Raji (cell line): Measurements from ENCODE around the gene WNT2.

Source experiments
- POLR2A ChIP-seq: IDR thresholded peaks from 2 replicates; pipeline ENCODE4 v1.6.1; 2011; ENCODE audit warnings: low read depth, low read length, control low read depth; ENCODE audit not compliant: insufficient read depth

WNT2 gene

DNA sequence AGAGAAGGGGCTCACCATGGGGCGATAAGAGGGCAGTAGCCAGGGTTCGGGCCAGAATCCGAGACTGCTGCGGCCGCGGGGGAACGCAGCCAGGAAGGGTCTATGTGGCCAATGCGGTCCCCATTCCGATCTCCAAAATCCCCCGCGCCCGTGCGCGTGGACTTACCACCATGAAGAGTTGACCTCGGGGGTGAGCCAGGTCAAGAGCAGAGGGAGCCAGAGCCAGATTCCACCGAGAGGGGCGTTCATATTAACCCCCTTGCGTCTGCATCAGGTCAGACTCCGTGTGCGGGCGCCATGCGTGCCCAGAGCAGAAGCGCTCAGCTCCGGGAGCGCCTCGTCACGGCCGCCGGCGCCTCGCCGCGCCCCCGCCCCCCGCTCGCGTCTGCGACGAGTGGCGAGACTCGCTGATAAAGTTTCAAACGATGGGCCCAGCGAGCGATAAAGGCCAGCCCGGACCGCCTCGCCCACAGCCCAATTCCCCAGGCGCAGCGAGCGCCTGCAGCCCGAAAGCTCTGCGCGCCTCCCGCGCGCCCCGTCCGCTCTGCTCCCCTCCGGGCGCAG is at the start of gene WNT2:
TSS of gene WNT2 (minus strand) at position 318 of the 564 bp plus-strand sequence. CDS start at position 249, 69 bp downstream.
- TF ChIP-seq POLR2A = no peak

DNA sequence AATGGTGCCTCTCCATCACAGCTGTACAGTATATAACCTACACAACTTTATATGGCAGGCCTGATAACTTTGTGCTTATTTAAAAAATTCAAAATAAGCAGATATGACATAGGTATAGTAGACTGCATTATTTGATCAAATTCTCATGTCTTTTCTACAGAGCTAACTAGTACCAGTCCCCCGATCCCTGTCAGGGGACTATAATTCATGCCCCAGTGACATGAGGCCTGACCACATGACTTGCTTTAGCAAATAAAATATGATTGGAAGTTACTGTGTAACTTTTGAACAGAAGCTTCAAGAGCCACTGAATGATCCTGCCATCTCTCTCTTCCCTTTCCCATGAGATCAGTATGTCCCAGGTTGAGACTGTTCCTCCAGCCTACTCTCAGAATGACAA is 49.2 kb upstream of the WNT2 start:
- no peak for TF ChIP-seq POLR2A

DNA sequence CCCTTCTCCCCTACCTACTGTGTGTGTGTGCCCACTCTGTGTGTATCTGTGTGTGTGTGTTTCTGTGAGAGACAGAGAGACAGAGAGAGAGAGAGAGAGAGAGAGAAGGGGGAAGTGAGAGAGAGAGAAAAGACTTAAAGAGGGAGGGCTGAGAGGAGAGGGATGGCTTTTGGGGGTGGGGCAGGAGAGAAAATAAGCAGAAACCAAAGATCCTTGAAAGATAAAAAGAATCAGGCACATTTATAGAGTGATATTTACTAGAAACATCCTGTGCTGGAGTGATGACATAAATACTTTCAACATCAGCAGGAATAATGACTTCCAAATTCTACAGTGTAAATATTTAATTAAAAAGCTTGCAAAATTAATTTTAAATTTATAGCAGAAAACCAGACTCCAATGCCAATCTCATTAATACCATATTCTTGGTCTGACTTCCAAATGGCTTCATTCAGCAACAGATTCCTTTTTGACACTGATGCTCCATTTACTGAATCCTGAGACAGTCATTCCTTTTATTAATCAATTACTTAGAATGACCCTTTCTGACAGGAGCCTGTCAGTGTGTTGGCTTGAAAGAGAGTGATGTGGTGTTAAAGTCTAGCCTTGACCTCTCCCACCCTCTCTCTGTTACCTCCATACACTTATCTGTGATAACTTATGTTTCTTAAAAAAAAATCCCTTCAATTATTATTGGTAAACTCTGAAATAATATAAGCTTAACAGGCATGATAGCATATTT is 41.7 kb upstream of the WNT2 start:
- no peak for TF ChIP-seq POLR2A

DNA sequence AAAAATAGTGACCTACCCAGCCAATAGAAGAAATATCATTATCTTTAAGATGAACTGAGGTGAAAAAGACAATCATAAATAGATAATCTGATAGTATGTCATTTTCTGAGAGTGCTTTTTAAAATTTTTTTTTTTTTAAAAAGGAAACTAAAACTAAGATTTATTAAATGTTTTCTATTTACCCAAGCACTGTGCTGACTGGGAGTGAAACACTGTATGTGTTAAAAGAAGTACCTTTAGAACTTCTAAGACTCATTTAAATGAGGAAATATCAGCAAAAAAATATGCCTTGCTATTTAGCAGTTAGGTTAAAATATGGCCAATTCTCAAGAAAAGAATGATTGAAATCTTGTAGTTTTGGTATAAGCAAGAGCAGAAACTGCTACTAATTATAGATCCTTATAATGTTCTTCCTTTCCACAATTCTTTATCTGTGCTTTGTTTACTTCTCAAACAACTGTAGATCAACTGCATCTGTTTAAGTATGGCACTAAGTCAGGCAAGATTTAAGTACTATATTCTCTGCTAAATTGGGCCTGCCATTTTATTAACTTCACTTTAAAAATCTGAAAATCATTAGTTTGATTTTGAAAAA is 39.5 kb upstream of the WNT2 start:
- TF ChIP-seq POLR2A = no peak

- TF ChIP-seq POLR2A = no peak
Observed at GRCh38 chr7:117350027-117350426, 27.2 kb upstream of the WNT2 start.

GRCh38 chr7:117349570-117349969 is 26.7 kb upstream of the WNT2 start:
- TF ChIP-seq POLR2A = no peak

DNA sequence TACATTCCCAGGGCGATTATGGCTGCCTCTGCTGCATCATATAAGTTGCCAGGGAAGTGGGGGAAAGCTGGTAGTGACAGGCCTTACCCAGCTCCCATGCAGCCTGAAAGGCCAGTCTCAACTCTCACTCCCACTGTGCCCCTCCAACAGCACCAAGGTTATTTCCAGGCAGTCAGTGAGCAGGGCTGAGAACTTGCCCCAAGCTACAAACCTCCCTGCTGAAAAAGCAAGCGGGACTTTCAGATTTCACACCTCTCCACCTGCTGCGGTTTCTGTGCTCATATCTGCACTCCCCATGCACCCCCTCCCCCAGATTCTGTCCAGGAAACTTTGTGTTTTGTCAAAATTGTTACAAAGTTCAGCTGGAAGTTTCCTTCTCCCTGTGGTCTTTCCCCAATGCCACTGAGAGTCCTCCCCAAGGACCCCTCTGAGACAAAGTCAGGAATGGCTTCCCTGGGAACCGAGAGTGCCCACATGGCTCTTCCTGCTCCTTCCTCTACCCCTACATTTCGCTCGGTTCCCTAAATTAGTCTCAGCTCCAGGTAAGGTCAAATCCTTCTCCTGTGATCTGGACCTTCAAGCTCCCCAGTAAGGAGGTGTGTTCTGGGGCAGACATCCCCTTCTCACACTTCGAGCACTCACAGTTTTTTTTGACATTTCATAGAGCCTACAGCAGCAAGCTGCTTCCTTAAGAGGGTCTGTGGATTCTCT is 25.3 kb upstream of the WNT2 start:
- TF ChIP-seq POLR2A = no peak

GRCh38 chr7:117347480-117347879 is 24.6 kb upstream of the WNT2 start:
- no peak for TF ChIP-seq POLR2A

DNA sequence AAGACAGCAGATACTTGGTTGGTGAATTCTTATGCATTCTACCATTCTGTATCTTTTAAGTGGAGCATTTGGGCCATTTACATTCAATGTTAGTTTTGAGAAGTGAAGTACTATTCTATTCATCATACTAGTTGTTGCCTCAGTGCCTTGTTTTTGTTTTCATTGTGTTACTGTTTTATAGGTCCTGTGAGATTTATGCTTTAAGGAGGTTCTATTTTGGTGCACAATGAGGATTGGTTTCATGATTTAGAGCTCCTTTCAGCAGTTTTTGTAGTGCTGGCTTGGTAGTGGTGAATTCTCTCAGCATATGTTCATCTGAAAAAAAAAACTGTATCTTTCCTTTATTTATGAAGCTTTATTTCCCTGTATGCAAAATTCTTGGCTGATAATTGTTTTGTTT is 23.3 kb upstream of the WNT2 start:
- no peak for TF ChIP-seq POLR2A

DNA sequence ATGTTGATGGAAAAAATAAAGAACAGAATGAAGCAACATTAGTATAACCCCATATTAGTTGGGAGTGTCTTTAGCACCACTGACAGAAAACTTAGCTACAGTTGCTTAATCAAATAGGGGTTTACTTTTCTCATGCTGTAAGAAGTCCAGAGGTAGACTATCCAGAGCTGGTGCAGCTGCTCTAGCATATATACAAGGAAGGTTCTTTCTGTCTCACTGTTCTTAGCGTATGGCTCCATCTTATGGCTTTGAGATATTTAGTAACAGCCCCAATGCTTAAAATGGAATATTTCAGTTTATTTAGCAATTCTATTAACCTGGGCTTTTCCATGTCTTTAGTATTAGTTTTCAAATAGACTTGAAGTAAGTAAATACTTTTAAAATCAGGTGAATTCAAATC is 15.2 kb upstream of the WNT2 start:
- TF ChIP-seq POLR2A = no peak

GRCh38 chr7:117333168-117333567 is 10.3 kb upstream of the WNT2 start:
- TF ChIP-seq POLR2A = no peak

DNA sequence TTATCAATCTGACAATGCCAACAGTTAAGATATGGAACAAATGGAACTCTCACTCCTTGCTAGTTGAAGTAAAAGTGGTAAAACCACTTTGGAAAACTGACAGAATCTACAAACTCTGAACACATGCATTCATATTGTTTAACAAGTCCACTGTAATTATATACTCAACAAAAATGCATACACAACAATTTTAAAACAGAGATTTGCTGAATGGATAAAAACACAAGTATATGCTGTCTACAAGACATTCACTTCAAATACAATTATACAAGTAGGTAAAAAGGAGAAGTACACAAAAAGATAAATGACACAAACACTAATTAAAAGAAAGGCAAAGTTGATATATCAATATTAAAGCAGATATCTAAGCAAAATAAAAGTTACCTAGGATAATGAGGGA is 9.2 kb upstream of the WNT2 start:
- TF ChIP-seq POLR2A = no peak

- no peak for TF ChIP-seq POLR2A
Observed at GRCh38 chr7:117325836-117326235, 3.0 kb upstream of the WNT2 start.

GRCh38 chr7:117324960-117325359 is 2.1 kb upstream of the WNT2 start:
- TF ChIP-seq POLR2A = no peak

GRCh38 chr7:117323851-117324711 is 1.2 kb upstream of the WNT2 start:
- no peak for TF ChIP-seq POLR2A
